HG03558 (cell line): ENCODE data around the gene TMEM81.

ENCODE experiments used
- ATAC-seq: cut with Tn5 transposase; IDR thresholded peaks from one replicate; pipeline ENCODE4 v1.9.1; 2021; ENCODE audit warnings: moderate number of reproducible peaks; ENCODE audit not compliant: unreplicated experiment; ENCODE audit errors: extremely low read depth

The TMEM81 gene

DNA sequence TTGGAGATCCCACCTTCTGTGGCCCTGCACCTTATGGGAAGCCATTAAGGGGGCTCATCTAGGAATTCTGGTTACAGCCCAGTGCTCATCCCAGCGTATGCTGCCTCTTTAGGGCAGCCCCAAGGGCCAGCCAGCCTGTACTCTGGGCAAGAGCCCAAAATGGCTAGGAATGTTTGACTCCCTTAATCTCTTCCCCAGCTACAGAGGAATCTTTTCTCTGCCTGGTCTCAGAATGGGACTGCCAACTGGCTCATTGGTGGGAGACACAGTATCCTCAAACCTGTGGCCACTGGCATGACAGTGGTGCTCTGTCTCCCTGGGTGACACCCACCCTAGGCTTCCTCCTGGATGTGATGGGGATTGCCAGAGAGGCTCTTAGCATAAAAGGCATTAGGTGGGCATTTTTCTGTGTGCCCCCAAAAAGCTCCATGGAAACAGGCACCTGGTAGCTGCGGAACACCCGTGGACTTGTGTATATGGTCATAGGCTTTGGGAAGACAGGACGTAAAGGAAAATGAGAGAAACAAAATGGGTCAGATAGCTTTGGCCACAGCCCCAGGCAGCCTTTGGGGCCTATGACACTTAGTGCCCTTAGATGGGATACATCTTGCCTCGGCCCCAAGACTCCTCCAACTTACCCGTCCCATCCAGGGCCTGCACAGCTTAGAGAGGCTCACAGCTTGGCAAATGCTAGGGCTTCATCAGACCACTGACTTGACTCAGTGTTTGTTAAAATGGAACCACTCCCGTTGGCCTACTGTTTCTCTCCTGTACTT lies 6.9 kb downstream of the TMEM81 start:
- no peak for ATAC-seq

DNA sequence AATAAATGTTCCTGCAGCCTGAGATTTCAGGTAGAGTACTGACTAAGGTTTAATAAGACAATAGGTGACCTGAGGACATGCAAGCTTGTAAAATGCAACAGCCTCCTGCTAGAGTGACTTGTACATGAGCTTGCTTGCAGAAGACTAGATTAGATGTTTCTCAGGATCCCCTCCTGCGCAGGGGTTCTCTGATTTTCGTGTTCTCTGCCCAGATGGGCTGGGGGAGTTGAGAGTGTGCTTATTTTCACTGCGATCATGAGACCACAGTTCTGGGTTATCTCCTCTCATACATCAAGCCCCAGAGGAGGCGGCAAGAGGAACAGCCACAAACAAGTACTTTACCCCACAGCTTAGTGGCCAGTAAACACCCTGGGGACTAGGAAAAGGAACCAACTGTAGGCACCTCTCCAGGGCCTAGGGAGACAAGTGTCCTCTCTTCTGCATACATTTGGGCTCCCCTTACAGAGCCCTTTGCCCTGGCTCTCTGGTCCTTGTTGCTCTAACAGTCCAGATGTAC lies 8.0 kb downstream of the TMEM81 start:
- ATAC-seq: no peak

DNA sequence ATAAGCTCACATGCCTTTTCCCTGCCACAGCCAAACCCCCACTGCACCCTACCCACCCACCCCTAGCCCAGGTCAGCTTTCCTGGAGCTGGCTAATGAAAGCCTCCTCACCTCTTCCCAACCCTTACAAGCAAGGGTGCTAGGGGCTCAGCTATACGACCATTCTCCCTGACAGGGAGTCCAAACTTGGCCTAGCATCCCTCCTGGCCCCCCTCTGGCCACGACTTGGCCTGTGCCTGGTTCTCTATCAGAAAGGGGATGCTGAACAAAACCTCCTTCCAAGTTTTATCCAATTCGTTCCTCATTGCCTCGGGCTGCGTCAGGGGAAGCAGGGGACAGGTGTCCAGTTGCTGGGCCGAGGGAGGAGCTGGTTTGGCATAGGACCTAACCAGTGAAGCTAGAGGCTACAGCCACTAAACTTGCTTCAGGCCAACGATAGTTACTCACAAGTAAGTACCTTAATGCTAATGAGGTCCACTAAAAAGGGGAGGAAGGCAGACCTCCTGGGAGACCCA lies 8.6 kb downstream of the TMEM81 start:
- no peak for ATAC-seq

DNA sequence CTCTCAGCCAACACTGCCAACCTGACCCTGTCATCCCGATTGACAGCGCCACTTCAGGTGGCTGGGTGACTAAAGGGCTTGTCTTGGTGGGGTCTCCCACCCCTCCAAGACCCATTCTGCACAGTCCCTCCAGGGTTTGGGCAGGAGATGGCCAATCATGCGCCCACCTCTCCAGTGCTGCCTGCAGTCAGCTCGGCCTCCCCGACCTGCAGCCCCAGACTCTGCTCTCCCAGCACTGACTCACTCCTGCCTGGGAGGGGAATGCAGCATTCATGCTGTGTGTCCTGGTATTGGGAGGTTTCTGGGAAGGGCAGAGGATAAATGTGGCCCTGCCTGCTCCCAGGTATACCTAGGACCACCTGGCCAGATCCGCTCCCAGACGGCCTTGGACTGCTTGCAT lies 9.7 kb downstream of the TMEM81 start:
- ATAC-seq: no peak

DNA sequence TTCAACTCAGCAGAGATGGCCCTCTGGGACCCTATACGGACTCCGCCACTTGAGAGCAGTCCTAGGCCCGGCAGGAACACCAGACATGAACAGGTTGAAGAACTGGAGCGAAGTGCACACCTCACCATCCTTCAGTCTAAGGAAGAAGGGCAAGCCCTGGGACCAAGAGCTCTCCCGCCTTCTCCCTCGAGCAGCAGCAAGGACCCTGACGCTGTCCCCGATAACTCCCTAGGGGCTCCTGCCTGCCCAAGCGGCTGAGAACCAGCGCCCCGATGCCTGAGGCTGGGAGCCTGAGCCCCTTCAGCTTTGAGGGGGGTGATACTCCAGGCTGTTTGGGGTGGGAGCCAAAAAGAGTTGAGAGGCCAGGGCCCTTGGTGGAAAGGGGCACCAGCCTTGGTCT lies 10.2 kb downstream of the TMEM81 start:
- no peak for ATAC-seq

DNA sequence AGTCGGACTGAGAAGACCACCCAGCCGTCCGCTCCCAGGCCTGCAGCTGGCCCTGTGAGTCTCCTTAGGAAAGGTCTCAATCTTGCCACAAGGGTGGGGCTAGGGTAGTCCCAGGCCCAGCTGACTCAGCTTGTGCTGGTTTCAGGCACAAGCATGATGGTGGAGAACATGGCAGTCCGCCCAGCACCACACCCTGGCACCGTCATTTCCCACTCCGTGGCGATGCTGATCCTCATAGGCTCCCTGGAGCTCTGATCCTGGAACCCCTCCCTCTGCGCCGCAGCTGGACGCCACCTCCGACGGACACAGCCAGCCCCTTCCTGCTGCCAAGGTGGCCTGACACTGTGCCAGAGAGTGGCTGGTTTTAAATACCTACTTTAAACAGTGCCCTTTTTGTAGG lies 10.7 kb downstream of the TMEM81 start:
- no peak for ATAC-seq

DNA sequence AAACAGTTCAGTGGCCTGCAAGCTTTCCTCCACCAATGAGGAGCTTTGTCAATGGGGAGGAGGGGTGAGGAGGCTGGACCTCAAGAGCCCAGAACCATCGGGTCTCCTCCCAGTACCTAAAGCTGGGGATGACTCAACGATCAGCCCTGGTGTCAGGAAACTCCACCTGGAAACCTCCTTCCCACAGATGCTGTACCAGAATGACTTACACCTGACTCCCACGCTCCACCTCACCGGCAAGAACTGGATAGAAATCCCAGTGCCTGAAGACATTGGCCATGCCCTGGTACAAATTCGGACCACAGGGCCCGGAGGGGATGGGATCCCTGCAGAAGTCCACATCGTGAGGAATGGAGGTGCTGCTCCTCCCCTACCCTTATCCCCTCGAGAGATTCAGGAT lies 11.4 kb downstream of the TMEM81 start:
- ATAC-seq: no peak

DNA sequence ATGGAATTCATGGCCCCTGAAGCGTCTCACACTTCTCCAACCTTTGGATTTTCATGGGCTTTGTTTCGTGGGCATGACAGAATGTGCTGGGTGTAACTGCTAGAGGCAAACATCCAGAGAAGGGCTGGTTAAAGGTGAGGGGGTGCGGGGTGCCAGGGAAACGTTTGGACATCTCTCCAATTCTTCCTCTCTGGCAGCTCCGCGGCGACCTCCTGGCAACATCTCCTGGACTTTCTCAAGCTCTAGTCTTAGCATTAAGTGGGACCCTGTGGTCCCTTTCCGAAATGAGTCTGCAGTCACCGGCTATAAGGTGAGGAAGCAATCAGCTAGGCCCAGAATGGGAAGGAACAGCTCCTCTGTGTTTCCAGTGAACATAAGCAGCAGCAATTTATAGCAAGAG lies 12.0 kb downstream of the TMEM81 start:
- no peak for ATAC-seq

DNA sequence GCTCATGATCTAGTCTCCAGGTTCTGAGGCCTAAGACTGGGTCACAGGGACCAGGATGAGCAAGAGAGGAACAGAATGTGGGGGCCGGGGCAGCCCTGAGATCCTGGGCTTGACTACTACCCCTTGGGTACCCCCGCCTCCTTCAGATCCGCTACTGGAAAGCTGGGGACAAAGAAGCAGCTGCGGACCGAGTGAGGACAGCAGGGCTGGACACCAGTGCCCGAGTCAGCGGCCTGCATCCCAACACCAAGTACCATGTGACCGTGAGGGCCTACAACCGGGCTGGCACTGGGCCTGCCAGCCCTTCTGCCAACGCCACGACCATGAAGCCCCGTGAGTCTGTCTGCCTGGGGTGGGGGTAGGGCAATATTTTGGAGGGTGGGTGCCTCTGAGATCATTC lies 12.5 kb downstream of the TMEM81 start:
- no peak for ATAC-seq

DNA sequence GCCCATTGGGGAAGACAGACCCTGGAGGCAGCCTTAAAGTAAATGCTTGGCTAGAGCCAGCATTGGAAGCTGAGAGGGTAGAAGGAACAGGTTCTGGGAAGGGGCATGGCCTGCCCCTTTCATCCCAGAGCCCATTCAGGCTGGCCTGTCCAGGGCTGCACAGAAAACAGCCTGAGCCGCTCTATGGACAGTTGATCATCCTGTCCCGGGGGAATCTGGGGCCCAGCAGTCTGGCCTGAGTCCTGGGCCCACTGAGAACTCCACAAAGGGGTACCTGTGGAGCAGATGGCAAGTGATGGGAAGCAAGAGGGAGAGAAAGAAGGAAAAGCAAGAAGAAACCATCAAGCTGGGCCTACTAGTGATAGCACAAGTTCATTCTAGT lies 13.2 kb downstream of the TMEM81 start:
- ATAC-seq: no peak

DNA sequence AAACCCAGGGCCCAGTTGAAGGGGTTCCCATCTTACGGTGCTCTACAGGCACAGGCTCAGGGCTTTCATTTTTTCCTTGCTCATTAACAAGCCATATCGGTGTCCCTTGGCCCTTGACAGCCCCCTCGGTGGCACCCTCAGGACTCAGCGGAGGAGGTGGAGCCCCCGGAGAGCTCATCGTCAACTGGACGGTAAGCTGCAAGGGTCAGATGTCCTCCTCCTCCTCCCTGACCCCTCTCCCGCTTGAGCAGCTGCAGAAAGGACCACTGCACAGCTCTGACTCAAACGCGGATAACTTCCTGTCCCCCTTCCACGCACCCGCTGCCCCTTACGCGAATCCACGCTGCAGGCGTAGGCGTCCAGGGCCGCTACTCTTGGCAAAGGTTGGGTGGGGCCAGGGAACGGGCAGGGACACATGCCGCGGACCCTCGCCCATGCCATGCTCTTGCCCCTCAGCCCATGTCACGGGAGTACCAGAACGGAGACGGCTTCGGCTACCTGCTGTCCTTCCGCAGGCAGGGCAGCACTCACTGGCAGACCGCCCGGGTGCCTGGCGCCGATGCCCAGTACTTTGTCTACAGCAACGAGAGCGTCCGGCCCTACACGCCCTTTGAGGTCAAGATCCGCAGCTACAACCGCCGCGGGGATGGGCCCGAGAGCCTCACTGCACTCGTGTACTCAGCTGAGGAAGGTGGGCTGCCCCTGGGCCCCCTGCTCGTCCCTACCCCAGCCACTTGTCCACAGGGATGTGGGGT lies 14.7 kb downstream of the TMEM81 start:
- ATAC-seq: no peak

DNA sequence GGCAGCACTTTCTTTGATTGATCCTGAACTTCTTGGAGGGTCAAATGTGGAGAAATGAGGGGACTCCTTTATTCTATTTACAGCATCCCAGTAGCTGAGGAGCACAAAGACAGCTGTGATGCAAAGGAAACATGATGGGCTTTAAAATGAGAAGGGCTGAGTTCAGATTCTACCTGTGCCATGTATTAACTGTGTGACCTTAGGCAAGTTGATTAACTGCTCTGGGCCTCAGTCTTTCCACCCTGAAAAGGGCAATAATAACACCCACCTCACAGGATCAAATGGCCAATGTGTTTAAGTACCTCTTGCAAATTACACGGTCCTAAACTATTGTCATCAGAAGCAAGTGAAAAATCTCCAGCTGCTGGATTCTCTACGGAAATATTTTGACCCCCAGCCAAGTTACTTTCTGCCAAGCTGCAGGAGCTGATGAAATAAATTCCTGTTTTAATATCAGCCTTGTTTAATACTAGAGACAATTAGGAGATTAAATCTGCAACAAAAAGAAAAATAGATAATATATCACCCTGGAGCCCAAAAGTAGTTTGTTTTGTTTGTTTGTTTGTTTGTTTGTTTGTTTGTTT lies 15.7 kb downstream of the TMEM81 start:
- ATAC-seq: no peak

DNA sequence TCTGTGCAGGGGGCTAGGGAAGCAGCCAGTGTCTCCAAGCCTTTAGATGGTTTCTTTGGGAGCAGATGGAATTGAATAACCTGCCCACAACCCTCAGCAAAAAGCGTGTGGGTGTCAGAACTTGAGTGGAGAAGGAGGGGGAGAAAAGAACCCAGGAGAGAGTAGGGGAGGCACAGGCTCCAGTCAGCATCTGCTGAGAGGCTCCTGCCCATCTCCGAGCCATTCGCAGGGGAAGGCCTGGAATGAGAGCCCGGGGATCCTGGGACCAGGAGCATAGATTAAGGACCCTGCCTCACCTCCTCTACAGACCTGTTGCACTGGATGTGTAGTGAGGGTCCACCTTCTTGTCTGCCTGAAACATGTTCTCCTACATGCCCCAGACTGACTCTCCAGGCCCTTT lies 16.3 kb downstream of the TMEM81 start:
- ATAC-seq: no peak

DNA sequence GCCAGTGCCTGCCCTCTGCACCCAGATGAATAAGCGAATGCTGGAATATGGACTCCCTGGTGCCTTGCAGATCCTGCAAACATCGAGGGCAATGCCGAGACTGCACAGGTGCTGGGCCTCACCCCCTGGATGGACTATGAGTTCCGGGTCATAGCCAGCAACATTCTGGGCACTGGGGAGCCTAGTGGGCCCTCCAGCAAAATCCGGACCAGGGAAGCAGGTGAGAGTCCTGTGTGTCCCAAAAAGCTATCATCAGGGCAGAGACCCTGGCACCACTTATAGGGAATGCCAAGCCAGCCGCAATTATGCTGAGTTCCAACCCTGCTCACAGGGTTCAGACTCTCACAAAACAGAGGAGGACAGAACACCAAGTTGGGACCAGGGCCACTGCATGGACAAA lies 17.2 kb downstream of the TMEM81 start:
- no peak for ATAC-seq

DNA sequence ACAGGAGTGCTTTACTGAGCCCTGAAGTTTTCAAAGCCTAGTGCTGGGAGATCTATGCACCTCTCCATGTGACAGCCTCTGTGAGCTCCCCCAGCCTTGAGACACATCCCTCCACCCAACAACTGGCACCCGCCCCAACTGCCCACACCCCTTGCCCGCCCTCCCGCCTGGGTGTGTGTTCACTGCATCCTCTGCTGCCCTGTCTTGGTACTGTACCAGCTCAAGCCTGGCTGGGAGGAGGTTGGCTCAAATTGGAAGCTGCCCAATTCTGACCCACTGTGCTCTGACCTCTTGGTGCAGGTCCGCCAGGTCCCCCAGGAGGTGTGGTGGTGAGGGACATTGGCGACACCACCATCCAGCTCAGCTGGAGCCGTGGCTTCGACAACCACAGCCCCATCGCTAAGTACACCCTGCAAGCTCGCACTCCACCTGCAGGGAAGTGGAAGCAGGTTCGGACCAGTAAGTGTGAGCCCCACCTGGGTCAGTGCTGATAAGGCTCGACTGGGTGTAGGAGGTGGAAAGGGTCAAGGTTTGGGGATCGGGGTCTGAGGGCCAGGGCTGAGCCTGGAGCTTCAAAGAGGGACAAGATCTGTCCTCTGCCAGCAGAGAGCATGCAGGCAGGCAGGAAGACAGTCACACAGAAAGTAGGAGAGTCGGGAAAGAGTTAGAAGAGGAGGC lies 18.0 kb downstream of the TMEM81 start:
- ATAC-seq: no peak

DNA sequence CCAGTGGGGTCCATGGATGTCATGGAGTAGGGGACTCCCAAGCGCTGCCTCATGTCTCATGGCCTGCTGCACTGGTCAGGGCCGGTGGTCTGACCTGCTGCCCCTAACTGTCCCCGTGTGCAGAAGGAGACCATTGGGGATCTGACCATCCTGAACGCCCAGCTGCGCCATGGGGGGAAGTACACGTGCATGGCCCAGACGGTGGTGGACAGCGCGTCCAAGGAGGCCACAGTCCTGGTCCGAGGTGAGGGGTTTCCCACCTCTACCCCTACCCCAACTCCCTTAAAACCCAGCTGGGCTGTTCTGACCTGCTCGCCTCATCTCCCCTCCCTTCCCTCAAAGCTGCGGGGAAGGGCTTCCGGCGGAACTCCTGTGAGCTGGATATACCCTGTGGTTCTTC lies 18.6 kb downstream of the TMEM81 start:
- ATAC-seq: no peak

DNA sequence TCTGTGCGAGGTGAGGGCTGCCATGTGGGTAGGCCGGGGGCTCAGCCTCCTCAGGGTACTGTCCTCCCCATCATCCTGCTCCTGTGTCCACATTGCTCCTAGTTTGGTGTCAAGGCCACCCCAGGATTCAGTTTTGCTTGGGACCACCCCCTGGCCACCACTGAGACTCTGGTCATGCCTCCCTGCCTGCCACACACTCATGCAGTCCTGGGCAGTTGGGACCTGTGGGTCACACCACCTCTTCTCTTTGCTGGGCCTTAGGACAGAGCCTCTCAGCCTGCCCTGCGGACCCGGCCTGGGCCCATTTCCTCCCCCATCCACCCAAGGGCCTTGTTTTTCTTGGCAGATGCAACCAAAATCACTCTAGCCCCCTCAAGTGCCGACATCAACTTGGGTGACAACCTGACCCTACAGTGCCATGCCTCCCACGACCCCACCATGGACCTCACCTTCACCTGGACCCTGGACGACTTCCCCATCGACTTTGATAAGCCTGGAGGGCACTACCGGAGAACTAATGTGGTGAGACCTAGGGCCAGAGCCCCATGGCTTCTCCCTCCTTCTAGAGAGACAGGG lies 19.4 kb downstream of the TMEM81 start:
- no peak for ATAC-seq

DNA sequence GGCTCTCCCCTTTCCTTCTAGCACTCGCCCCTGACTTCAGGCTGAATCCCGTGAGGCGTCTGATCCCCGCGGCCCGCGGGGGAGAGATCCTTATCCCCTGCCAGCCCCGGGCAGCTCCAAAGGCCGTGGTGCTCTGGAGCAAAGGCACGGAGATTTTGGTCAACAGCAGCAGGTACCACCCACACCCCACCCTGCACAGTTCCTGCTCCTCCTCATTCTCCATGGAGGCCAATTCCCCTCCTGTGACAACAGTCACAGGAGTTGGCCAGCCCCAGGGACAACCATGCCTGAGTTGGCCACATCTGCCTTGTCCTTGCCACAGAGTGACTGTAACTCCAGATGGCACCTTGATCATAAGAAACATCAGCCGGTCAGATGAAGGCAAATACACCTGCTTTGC lies 20.0 kb downstream of the TMEM81 start:
- no peak for ATAC-seq

DNA sequence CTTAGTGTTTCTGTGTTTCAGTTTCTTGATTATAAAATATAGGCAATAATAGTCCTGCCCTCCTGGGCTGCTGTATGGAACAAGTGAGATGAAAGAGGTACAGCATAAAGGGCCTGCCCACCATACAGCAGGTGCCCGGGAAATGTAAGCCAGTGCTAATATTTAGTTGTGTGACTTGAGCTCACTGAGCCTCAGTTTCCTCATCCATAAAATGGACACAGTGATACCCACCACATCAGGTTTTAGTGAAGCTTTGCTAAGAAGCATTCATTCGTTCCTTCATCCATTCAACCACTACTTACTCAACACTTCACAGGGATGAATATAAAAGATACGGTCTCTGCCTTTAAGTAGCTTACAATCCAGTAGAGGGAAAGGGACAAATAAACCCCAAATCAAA lies 21.4 kb downstream of the TMEM81 start:
- no peak for ATAC-seq

DNA sequence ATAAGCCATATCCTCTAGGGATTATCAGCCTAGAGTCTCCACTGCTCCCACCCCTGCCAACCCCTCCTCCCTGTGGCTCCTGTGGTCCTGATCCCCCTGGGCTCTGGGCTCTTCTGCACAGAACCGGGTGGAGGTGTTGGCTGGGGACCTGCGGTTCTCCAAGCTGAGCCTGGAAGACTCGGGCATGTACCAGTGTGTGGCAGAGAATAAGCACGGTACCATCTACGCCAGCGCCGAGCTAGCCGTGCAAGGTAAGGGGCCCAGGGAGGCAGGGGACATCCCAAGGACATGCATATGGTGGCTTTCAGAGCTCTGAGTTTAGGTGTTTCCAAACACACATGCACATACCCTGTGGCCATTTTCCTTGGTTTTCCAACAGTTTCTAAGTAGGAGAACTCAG lies 21.9 kb downstream of the TMEM81 start:
- no peak for ATAC-seq
